Activated CD4-positive, CD25-positive, alpha-beta regulatory T cell treated with anti-CD3 and anti-CD28 coated beads, Interleukin-2, amount 50 U/mL, for 16 hours (primary cell): Measurements from ENCODE around the gene ZNF71.

Experiments used
- DNase-seq: peaks from one replicate; pipeline ENCODE4 v3.0.0-alpha.2; 2020; ENCODE audit warnings: low read depth, low spot score

Gene ZNF71

GRCh38 chr19:56594783-56595547, at the start of gene ZNF71:
Gene ZNF71, plus strand, starts transcription at chr19:56595302. Its CDS starts 6,257 bp downstream, at chr19:56601559.
- DNase-seq, result peak; percentile 66

GRCh38 chr19:56547535-56547934, 47.6 kb upstream of the ZNF71 start:
- no peak for DNase-seq

- DNase-seq, result no peak
Measured at GRCh38 chr19:56554272-56554869, 40.7 kb upstream of the ZNF71 start.

- no peak for DNase-seq
Measured at GRCh38 chr19:56562766-56563165, 32.3 kb upstream of the ZNF71 start.

- peak; percentile 11 for DNase-seq
Measured at GRCh38 chr19:56566904-56567273, 28.2 kb upstream of the ZNF71 start.

GRCh38 chr19:56567274-56568120, 27.6 kb upstream of the ZNF71 start, which contains the start of gene ZNF470:
Gene ZNF470, plus strand, starts transcription at chr19:56567468. Its CDS starts 2,844 bp downstream, at chr19:56570312.
- DNase-seq, result peak; percentile 75

- DNase-seq, result no peak
Measured at GRCh38 chr19:56572589-56572988, 22.5 kb upstream of the ZNF71 start.

GRCh38 chr19:56573914-56574313, 21.2 kb upstream of the ZNF71 start:
- DNase-seq, result no peak

- no peak for DNase-seq
Measured at GRCh38 chr19:56577719-56578602, 17.1 kb upstream of the ZNF71 start.

- no peak for DNase-seq
Measured at GRCh38 chr19:56594446-56594782, 688 bp upstream of the ZNF71 start.

- no peak for DNase-seq
Measured at GRCh38 chr19:56595548-56595899, 422 bp downstream of the ZNF71 start.

GRCh38 chr19:56596676-56597075, 1.6 kb downstream of the ZNF71 start:
- DNase-seq, result no peak

- DNase-seq, result no peak
Measured at GRCh38 chr19:56597696-56598095, 2.6 kb downstream of the ZNF71 start.

GRCh38 chr19:56601375-56601774, 6.3 kb downstream of the ZNF71 start:
- no peak for DNase-seq

GRCh38 chr19:56603829-56604228, 8.7 kb downstream of the ZNF71 start:
- no peak for DNase-seq

GRCh38 chr19:56608274-56608964, 13.3 kb downstream of the ZNF71 start:
- no peak for DNase-seq

- DNase-seq, result no peak
Measured at GRCh38 chr19:56611288-56611687, 16.2 kb downstream of the ZNF71 start.

- DNase-seq, result no peak
Measured at GRCh38 chr19:56612737-56613136, 17.6 kb downstream of the ZNF71 start.

GRCh38 chr19:56613639-56614038, 18.5 kb downstream of the ZNF71 start:
- DNase-seq, result no peak

GRCh38 chr19:56617531-56617930, 22.4 kb downstream of the ZNF71 start:
- no peak for DNase-seq

GRCh38 chr19:56619121-56619520, 24.0 kb downstream of the ZNF71 start:
- DNase-seq, result no peak
